Large intestine (tissue), 3 donors: ENCODE results near the gene MFAP4. TPM values are rescaled to one million over a fixed set of nuclear protein-coding genes. Genes with fewer than 3 reads are reported as not detected.

ENCODE experiments used
- DNase-seq, 2 donors: peaks; one replicate each; pipeline versions ENCODE4 v3.0.0 to v3.0.0-alpha.2; 2013
- H3K27ac ChIP-seq: one replicate; pipeline ENCODE4 v1.5.1; 2013; ENCODE audit warnings: low read length
- H3K27me3 ChIP-seq: 2 replicates; pipeline ENCODE4 v1.6.1; 2013; ENCODE audit warnings: low read length; ENCODE audit not compliant: control insufficient read depth, insufficient read depth
- H3K36me3 ChIP-seq: 2 replicates; pipeline ENCODE4 v1.6.1; 2013; ENCODE audit warnings: low read length; ENCODE audit not compliant: control insufficient read depth, insufficient read depth
- H3K4me1 ChIP-seq: one replicate; pipeline ENCODE4 v1.6.1; 2013; ENCODE audit warnings: low read length; ENCODE audit not compliant: control insufficient read depth, insufficient read depth
- H3K4me3 ChIP-seq: one replicate; pipeline ENCODE4 v1.5.1; 2013; ENCODE audit warnings: low read length
- H3K9me3 ChIP-seq: one replicate; pipeline ENCODE4 v1.6.1; 2013; ENCODE audit warnings: mild to moderate bottlenecking, low read depth, low read length, moderate library complexity; ENCODE audit not compliant: control insufficient read depth
- WGBS: methylation state at CpG from one replicate; pipeline ENCODE4 v1.1.5; 2013; ENCODE audit warnings: low lambda C conversion rate; ENCODE audit not compliant: insufficient coverage; 5-methylcytosine and 5-hydroxymethylcytosine counted together
- polyA plus RNA-seq: library from polyadenylated mRNA; unstranded; fragments of 120-200 nt; gene quantifications from one replicate; pipeline ENCODE4 v1.2.1, GENCODE V29; 2013

The MFAP4 gene
- polyA plus RNA-seq, 1 donor: 116 TPM

GRCh38 chr17:19363460-19364035 lies 23.4 kb downstream of the MFAP4 start:
- no peaks in the 10 kb centered on the region for H3K27me3 ChIP-seq
- H3K4me3 ChIP-seq: no peak overlapping the region
- no peaks in the 10 kb centered on the region for H3K9me3 ChIP-seq
- DNase-seq: no peak
- peaks cover 7% of the 10 kb centered on the region for H3K36me3 ChIP-seq
- H3K27ac ChIP-seq: no peak overlapping the region
- 100% methylated on average over 1 of the region's 6 CpGs for WGBS
- H3K4me1 ChIP-seq: peaks cover 15% of the 10 kb centered on the region

GRCh38 chr17:19363114-19363438 lies 23.9 kb downstream of the MFAP4 start:
- Histone ChIP-seq H3K4me3 (peak overlapping the region; percentile 78), H3K27me3 (no peaks in the 10 kb centered on the region), H3K27ac (peak overlapping the region; percentile 93), H3K9me3 (no peaks in the 10 kb centered on the region), H3K4me1 (peaks cover 15% of the 10 kb centered on the region), H3K36me3 (peaks cover 8% of the 10 kb centered on the region)
- WGBS: no CpG with 5 or more reads among the region's 14 CpGs
- no peak for DNase-seq

GRCh38 chr17:19362277-19363113 lies 24.5 kb downstream of the MFAP4 start, which contains the start of gene B9D1:
B9D1 (minus strand) TSS chr17:19362723; CDS start chr17:19362569, 154 bp downstream.
- peaks cover 13% of the 10 kb centered on the region for H3K36me3 ChIP-seq
- no CpG with 5 or more reads among the region's 83 CpGs for WGBS
- H3K9me3 ChIP-seq: no peaks in the 10 kb centered on the region
- peaks cover 15% of the 10 kb centered on the region for H3K4me1 ChIP-seq
- H3K27me3 ChIP-seq: no peaks in the 10 kb centered on the region
- H3K4me3 ChIP-seq: peak within 1 kb of the TSS; percentile 78
- H3K27ac ChIP-seq: peak within 1 kb of the TSS; percentile 93
- DNase-seq: peak; percentile 92 to 95

GRCh38 chr17:19361944-19362276 lies 25.1 kb downstream of the MFAP4 start:
- Histone ChIP-seq H3K27me3 (no peaks in the 10 kb centered on the region), H3K9me3 (no peaks in the 10 kb centered on the region), H3K27ac (peak overlapping the region; percentile 93), H3K4me3 (peak overlapping the region; percentile 78), H3K4me1 (peaks cover 15% of the 10 kb centered on the region), H3K36me3 (peaks cover 18% of the 10 kb centered on the region)
- no peak for DNase-seq
- no CpG with 5 or more reads among the region's 16 CpGs for WGBS

- Histone ChIP-seq H3K27ac (no peak overlapping the region), H3K9me3 (no peaks in the 10 kb centered on the region), H3K4me1 (peaks cover 15% of the 10 kb centered on the region), H3K36me3 (peaks cover 23% of the 10 kb centered on the region), H3K27me3 (no peaks in the 10 kb centered on the region), H3K4me3 (no peak overlapping the region)
- no CpG with 5 or more reads among the region's 6 CpGs for WGBS
- DNase-seq: no peak
Observed at GRCh38 chr17:19361326-19361725, 25.7 kb downstream of the MFAP4 start.

- Histone ChIP-seq H3K9me3 (no peaks in the 10 kb centered on the region), H3K4me1 (peaks cover 15% of the 10 kb centered on the region), H3K27ac (no peak overlapping the region), H3K27me3 (no peaks in the 10 kb centered on the region), H3K4me3 (no peak overlapping the region), H3K36me3 (peaks cover 25% of the 10 kb centered on the region)
- DNase-seq: no peak
- WGBS: no CpG with 5 or more reads among the region's 8 CpGs
Observed at GRCh38 chr17:19360772-19361171, 26.2 kb downstream of the MFAP4 start.

GRCh38 chr17:19359856-19360255 lies 27.1 kb downstream of the MFAP4 start:
- H3K36me3 ChIP-seq: peaks cover 25% of the 10 kb centered on the region
- no peaks in the 10 kb centered on the region for H3K27me3 ChIP-seq
- DNase-seq: no peak
- no peak overlapping the region for H3K27ac ChIP-seq
- no CpG with 5 or more reads among the region's 5 CpGs for WGBS
- no peaks in the 10 kb centered on the region for H3K9me3 ChIP-seq
- no peak overlapping the region for H3K4me3 ChIP-seq
- peaks cover 15% of the 10 kb centered on the region for H3K4me1 ChIP-seq

GRCh38 chr17:19359151-19359550 lies 27.8 kb downstream of the MFAP4 start:
- DNase-seq: no peak
- Histone ChIP-seq H3K9me3 (no peaks in the 10 kb centered on the region), H3K27ac (no peak overlapping the region), H3K4me1 (peaks cover 15% of the 10 kb centered on the region), H3K36me3 (peaks cover 25% of the 10 kb centered on the region), H3K4me3 (no peak overlapping the region), H3K27me3 (no peaks in the 10 kb centered on the region)
- no CpG with 5 or more reads among the region's 7 CpGs for WGBS

- no peaks in the 10 kb centered on the region for H3K27me3 ChIP-seq
- no peak overlapping the region for H3K4me3 ChIP-seq
- no peaks in the 10 kb centered on the region for H3K9me3 ChIP-seq
- DNase-seq: no peak
- peaks cover 7% of the 10 kb centered on the region for H3K4me1 ChIP-seq
- H3K27ac ChIP-seq: no peak overlapping the region
- WGBS: no CpG with 5 or more reads among the region's 7 CpGs
- H3K36me3 ChIP-seq: peaks cover 25% of the 10 kb centered on the region
Observed at GRCh38 chr17:19357761-19358160, 29.2 kb downstream of the MFAP4 start.

GRCh38 chr17:19357351-19357750 lies 29.6 kb downstream of the MFAP4 start:
- Histone ChIP-seq H3K27me3 (no peaks in the 10 kb centered on the region), H3K9me3 (no peaks in the 10 kb centered on the region), H3K4me3 (no peak overlapping the region), H3K36me3 (peaks cover 25% of the 10 kb centered on the region), H3K27ac (no peak overlapping the region), H3K4me1 (peaks cover 7% of the 10 kb centered on the region)
- DNase-seq: no peak
- no CpG with 5 or more reads among the region's 7 CpGs for WGBS

GRCh38 chr17:19354748-19355147 lies 32.2 kb downstream of the MFAP4 start:
- no peak for DNase-seq
- H3K9me3 ChIP-seq: no peaks in the 10 kb centered on the region
- WGBS: no CpG with 5 or more reads among the region's 6 CpGs
- no peak overlapping the region for H3K4me3 ChIP-seq
- H3K27ac ChIP-seq: no peak overlapping the region
- peaks cover 23% of the 10 kb centered on the region for H3K36me3 ChIP-seq
- no peaks in the 10 kb centered on the region for H3K4me1 ChIP-seq
- no peaks in the 10 kb centered on the region for H3K27me3 ChIP-seq
